ENCODE results near the gene FBXL22.

Gene FBXL22

GRCh38 chr15:63636518-63637061 lies 39.4 kb downstream of the FBXL22 start:
- no peak overlapping the region for H2AFZ ChIP-seq (ENCODE audit: low read length)
- no peak for TF ChIP-seq CTCF (conservative IDR thresholded peaks at IDR 0.05; ENCODE audit: low read length)
- no peaks in the 10 kb centered on the region for H3K27me3 ChIP-seq (ENCODE audit: insufficient read depth, low read length, poor library complexity, severe bottlenecking)
- no peaks in the 10 kb centered on the region for H3K9me3 ChIP-seq (ENCODE audit: insufficient read depth, low read depth, low read length)
- no peaks in the 10 kb centered on the region for H4K20me1 ChIP-seq (ENCODE audit: insufficient read depth, low read length, poor library complexity, severe bottlenecking)
- H3K79me2 ChIP-seq (ENCODE audit: insufficient read depth, low read length), result no peaks in the 10 kb centered on the region
- peaks cover 71% of the 10 kb centered on the region; the same call in 1 of the 2 replicates for H3K36me3 ChIP-seq (ENCODE audit: insufficient read depth, low read length)
- H3K4me3 ChIP-seq (ENCODE audit: low read length, poor library complexity, severe bottlenecking), result no peak overlapping the region
- no peak overlapping the region for H3K9ac ChIP-seq (ENCODE audit: low read depth, low read length, poor library complexity, severe bottlenecking)
- no peaks in the 10 kb centered on the region for H3F3A ChIP-seq (ENCODE audit: low read depth)
- no peaks in the 10 kb centered on the region for H3K4me1 ChIP-seq (ENCODE audit: insufficient read depth, low read length, poor library complexity, severe bottlenecking)
- H3K9me2 ChIP-seq (replicated peaks; ENCODE audit: low read depth, low read length), result no peaks in the 10 kb centered on the region
- no peak overlapping the region for H3K4me2 ChIP-seq (ENCODE audit: low read depth, low read length, poor library complexity, severe bottlenecking)

- Histone ChIP-seq H3K4me1 (ENCODE audit: insufficient read depth, low read length, poor library complexity, severe bottlenecking) (no peaks in the 10 kb centered on the region), H3F3A (ENCODE audit: low read depth) (no peaks in the 10 kb centered on the region), H3K4me3 (ENCODE audit: low read length, poor library complexity, severe bottlenecking) (no peak overlapping the region), H3K27me3 (ENCODE audit: insufficient read depth, low read length, poor library complexity, severe bottlenecking) (no peaks in the 10 kb centered on the region), H3K36me3 (ENCODE audit: insufficient read depth, low read length) (peaks cover 62% of the 10 kb centered on the region; the same call in 1 of the 2 replicates), H3K9ac (ENCODE audit: low read depth, low read length, poor library complexity, severe bottlenecking) (no peak overlapping the region), H3K79me2 (ENCODE audit: insufficient read depth, low read length) (no peaks in the 10 kb centered on the region), H3K4me2 (ENCODE audit: low read depth, low read length, poor library complexity, severe bottlenecking) (no peak overlapping the region), H3K9me3 (ENCODE audit: insufficient read depth, low read depth, low read length) (no peaks in the 10 kb centered on the region), H2AFZ (ENCODE audit: low read length) (no peak overlapping the region), H4K20me1 (ENCODE audit: insufficient read depth, low read length, poor library complexity, severe bottlenecking) (no peaks in the 10 kb centered on the region), H3K9me2 (replicated peaks; ENCODE audit: low read depth, low read length) (no peaks in the 10 kb centered on the region)
- TF ChIP-seq CTCF (conservative IDR thresholded peaks at IDR 0.05; ENCODE audit: low read length), result no peak
- no peak for TF ChIP-seq EZH2phosphoT487 (IDR thresholded peaks at IDR 0.05; ENCODE audit: borderline replicate concordance)
Observed at GRCh38 chr15:63638839-63639238, 41.7 kb downstream of the FBXL22 start.

GRCh38 chr15:63640146-63640545 lies 43.0 kb downstream of the FBXL22 start:
- Histone ChIP-seq H3K27me3 (ENCODE audit: insufficient read depth, low read length, poor library complexity, severe bottlenecking) (no peaks in the 10 kb centered on the region), H3K9me2 (replicated peaks; ENCODE audit: low read depth, low read length) (no peaks in the 10 kb centered on the region), H3K4me2 (ENCODE audit: low read depth, low read length, poor library complexity, severe bottlenecking) (no peak overlapping the region), H3F3A (ENCODE audit: low read depth) (no peaks in the 10 kb centered on the region), H3K9ac (ENCODE audit: low read depth, low read length, poor library complexity, severe bottlenecking) (no peak overlapping the region), H2AFZ (ENCODE audit: low read length) (no peak overlapping the region), H3K9me3 (ENCODE audit: insufficient read depth, low read depth, low read length) (no peaks in the 10 kb centered on the region), H3K79me2 (ENCODE audit: insufficient read depth, low read length) (no peaks in the 10 kb centered on the region), H3K4me1 (ENCODE audit: insufficient read depth, low read length, poor library complexity, severe bottlenecking) (no peaks in the 10 kb centered on the region), H3K36me3 (ENCODE audit: insufficient read depth, low read length) (peaks cover 67% of the 10 kb centered on the region; the same call in 1 of the 2 replicates), H3K4me3 (ENCODE audit: low read length, poor library complexity, severe bottlenecking) (no peak overlapping the region), H4K20me1 (ENCODE audit: insufficient read depth, low read length, poor library complexity, severe bottlenecking) (no peaks in the 10 kb centered on the region)
- TF ChIP-seq EZH2phosphoT487 (IDR thresholded peaks at IDR 0.05; ENCODE audit: borderline replicate concordance), result no peak
- TF ChIP-seq CTCF (conservative IDR thresholded peaks at IDR 0.05; ENCODE audit: low read length), result no peak
